Measurements from ENCODE around the gene C6orf120.

DNA sequence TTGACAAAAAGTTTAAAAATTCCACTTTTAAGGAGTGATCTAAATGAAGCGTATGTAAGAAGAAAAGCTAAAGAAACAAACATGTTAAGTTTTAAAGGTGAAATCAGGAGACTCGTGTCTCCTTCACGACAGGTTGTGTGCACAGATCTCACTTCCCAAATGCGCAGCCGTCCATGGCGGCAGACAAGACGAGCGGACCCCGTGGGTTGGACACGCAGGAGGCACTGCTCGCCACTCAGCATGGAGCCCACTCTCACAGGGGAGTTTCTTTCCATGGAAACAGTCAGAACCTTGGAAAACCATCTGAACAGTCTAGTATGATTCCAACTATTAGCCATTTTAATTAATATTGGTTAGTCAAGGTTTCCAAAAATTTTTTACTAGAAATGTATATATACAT, 49.0 kb upstream of the C6orf120 start:
- TF ChIP-seq TCF7L2 (IDR thresholded peaks at IDR 0.05; ENCODE audit: low read depth, low read length), result no peak
- TF ChIP-seq HDAC1 (CRISPR knock-in tag; IDR thresholded peaks at IDR 0.05), result no peak
- TF ChIP-seq, protein P1, sequence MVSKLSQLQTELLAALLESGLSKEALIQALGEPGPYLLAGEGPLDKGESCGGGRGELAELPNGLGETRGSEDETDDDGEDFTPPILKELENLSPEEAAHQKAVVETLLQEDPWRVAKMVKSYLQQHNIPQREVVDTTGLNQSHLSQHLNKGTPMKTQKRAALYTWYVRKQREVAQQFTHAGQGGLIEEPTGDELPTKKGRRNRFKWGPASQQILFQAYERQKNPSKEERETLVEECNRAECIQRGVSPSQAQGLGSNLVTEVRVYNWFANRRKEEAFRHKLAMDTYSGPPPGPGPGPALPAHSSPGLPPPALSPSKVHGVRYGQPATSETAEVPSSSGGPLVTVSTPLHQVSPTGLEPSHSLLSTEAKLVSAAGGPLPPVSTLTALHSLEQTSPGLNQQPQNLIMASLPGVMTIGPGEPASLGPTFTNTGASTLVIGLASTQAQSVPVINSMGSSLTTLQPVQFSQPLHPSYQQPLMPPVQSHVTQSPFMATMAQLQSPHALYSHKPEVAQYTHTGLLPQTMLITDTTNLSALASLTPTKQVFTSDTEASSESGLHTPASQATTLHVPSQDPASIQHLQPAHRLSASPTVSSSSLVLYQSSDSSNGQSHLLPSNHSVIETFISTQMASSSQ (IDR thresholded peaks at IDR 0.05; ENCODE audit: low read depth), result no peak
- TF ChIP-seq, protein P1 (CRISPR knock-in tag; IDR thresholded peaks at IDR 0.05; ENCODE audit: borderline replicate concordance), result no peak
- TF ChIP-seq, protein P2, sequence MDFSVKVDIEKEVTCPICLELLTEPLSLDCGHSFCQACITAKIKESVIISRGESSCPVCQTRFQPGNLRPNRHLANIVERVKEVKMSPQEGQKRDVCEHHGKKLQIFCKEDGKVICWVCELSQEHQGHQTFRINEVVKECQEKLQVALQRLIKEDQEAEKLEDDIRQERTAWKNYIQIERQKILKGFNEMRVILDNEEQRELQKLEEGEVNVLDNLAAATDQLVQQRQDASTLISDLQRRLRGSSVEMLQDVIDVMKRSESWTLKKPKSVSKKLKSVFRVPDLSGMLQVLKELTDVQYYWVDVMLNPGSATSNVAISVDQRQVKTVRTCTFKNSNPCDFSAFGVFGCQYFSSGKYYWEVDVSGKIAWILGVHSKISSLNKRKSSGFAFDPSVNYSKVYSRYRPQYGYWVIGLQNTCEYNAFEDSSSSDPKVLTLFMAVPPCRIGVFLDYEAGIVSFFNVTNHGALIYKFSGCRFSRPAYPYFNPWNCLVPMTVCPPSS (IDR thresholded peaks at IDR 0.05), result no peak
- TF ChIP-seq SRF (IDR thresholded peaks at IDR 0.05; ENCODE audit: low read depth, low read length), result no peak
- TF ChIP-seq RFX5 (IDR thresholded peaks at IDR 0.05; ENCODE audit: low read depth, low read length), result no peak
- no peak for TF ChIP-seq ZKSCAN1 (IDR thresholded peaks at IDR 0.05; ENCODE audit: low read length)
